GM18861 (cell line): ENCODE results near the gene ARL2BP.
"Not testable (repeated sequence)": the region's sequence is repeated elsewhere in the genome, so short reads cannot be mapped to it uniquely, and the experiment has no call there.

Experiments
- ATAC-seq: cut with Tn5 transposase; IDR thresholded peaks from one replicate; pipeline ENCODE4 v1.9.1; 2021; ENCODE audit not compliant: unreplicated experiment

Gene ARL2BP

GRCh38 chr16:57263541-57264351 is 18.7 kb downstream of the ARL2BP start:
- no peak for ATAC-seq

- no peak for ATAC-seq
Observed at GRCh38 chr16:57264381-57264780, 19.3 kb downstream of the ARL2BP start.

GRCh38 chr16:57264950-57265371 is 19.9 kb downstream of the ARL2BP start:
- ATAC-seq: no peak

- no peak for ATAC-seq
Observed at GRCh38 chr16:57265850-57266530, 20.9 kb downstream of the ARL2BP start.

GRCh38 chr16:57266531-57267260 is 21.6 kb downstream of the ARL2BP start:
- no peak for ATAC-seq

- not testable (repeated sequence) for ATAC-seq
Observed at GRCh38 chr16:57267343-57267742, 22.3 kb downstream of the ARL2BP start.

- ATAC-seq: no peak
Observed at GRCh38 chr16:57268804-57269800, 24.0 kb downstream of the ARL2BP start.

GRCh38 chr16:57270221-57271062 is 25.4 kb downstream of the ARL2BP start:
- ATAC-seq: no peak

- no peak for ATAC-seq
Observed at GRCh38 chr16:57271063-57271345, 25.9 kb downstream of the ARL2BP start.

GRCh38 chr16:57271867-57272495 is 26.9 kb downstream of the ARL2BP start:
- no peak for ATAC-seq

GRCh38 chr16:57273359-57273758 is 28.3 kb downstream of the ARL2BP start:
- no peak for ATAC-seq

GRCh38 chr16:57273826-57274225 is 28.8 kb downstream of the ARL2BP start:
- ATAC-seq: no peak

GRCh38 chr16:57275946-57276345 is 30.9 kb downstream of the ARL2BP start:
- not testable (repeated sequence) for ATAC-seq

GRCh38 chr16:57276596-57276995 is 31.5 kb downstream of the ARL2BP start:
- no peak for ATAC-seq

GRCh38 chr16:57277586-57277985 is 32.5 kb downstream of the ARL2BP start:
- no peak for ATAC-seq

GRCh38 chr16:57278494-57278893 is 33.4 kb downstream of the ARL2BP start:
- ATAC-seq: no peak

GRCh38 chr16:57279780-57280638 is 35.0 kb downstream of the ARL2BP start:
- ATAC-seq: no peak

- no peak for ATAC-seq
Observed at GRCh38 chr16:57281791-57282190, 36.7 kb downstream of the ARL2BP start.
